ENCODE data around the gene PTPRG. TPM values are rescaled to one million over a fixed set of nuclear protein-coding genes. Genes with fewer than 3 reads are reported as not detected.

The PTPRG gene
- total RNA-seq, 6 experiments from 2014 or later, result 11.7 to 27.8 (median 14.7) TPM

DNA sequence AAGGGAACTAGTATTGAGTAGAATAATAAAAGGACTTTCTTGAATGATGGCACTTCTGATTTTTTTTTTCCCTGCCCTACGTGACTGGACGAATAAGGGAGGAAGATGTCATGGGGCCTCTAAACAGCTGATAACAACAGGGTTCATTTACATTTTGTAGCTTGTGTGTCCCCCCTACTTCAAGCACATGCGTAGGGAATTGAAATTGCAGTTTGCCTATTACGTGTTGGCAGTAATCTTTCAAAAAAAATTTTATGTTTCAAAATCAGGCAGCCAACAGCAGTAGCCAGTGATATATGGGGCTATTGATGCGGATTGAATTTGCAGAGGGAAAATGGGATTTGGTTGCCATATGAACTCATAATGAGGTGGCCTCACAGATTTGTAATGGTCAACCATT is 58.7 kb downstream of the PTPRG start:
- Histone ChIP-seq H3K4me3 (no peak overlapping the region), H3K9me3 (no peaks in the 10 kb centered on the region), H3K27ac (no peak overlapping the region), H3K36me3 (no peaks in the 10 kb centered on the region), H3K4me1 (peaks cover 0 to 16% (median 0%) of the 10 kb centered on the region in 4 donors), H3K27me3 (no peaks in the 10 kb centered on the region)
- ATAC-seq, result no peak
- 87% methylated on average over 5 of the region's 5 CpGs for WGBS (ENCODE audit: insufficient coverage, low coverage, low lambda C conversion rate, missing lambda C conversion rate)
- intact Hi-C loops (cut with DNase I), result no loop called here
- no peak for DNase-seq
- TF ChIP-seq POLR2A (IDR thresholded peaks at IDR 0.05), result no peak
- TF ChIP-seq, protein P1, sequence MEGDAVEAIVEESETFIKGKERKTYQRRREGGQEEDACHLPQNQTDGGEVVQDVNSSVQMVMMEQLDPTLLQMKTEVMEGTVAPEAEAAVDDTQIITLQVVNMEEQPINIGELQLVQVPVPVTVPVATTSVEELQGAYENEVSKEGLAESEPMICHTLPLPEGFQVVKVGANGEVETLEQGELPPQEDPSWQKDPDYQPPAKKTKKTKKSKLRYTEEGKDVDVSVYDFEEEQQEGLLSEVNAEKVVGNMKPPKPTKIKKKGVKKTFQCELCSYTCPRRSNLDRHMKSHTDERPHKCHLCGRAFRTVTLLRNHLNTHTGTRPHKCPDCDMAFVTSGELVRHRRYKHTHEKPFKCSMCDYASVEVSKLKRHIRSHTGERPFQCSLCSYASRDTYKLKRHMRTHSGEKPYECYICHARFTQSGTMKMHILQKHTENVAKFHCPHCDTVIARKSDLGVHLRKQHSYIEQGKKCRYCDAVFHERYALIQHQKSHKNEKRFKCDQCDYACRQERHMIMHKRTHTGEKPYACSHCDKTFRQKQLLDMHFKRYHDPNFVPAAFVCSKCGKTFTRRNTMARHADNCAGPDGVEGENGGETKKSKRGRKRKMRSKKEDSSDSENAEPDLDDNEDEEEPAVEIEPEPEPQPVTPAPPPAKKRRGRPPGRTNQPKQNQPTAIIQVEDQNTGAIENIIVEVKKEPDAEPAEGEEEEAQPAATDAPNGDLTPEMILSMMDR (IDR thresholded peaks at IDR 0.05), result no peak

DNA sequence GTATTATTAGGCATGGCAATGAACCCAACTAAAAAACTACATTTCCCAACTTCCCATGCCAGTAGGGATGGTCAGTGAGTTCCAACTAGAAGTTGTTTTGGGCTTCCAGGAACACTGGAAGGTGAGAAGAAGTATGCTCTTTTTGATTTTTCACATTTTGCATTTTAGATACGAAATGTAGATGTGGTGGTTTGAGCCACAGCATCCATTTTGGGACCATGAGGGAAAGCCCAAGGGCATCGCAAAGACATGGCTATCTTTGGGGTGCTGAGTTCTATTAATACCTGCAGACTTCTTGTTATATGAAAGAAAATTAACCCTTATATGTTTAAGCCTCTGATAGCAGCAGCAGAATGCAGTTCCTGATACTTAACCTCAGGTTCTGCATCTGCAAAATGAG is 62.9 kb downstream of the PTPRG start:
- Histone ChIP-seq H3K4me1 (peaks cover 0 to 28% (median 8%) of the 10 kb centered on the region in 4 donors), H3K27me3 (no peaks in the 10 kb centered on the region), H3K9me3 (no peaks in the 10 kb centered on the region), H3K4me3 (no peak overlapping the region), H3K27ac (no peak overlapping the region), H3K36me3 (no peaks in the 10 kb centered on the region)
- TF ChIP-seq, protein P1 (IDR thresholded peaks at IDR 0.05), result no peak
- TF ChIP-seq POLR2A (IDR thresholded peaks at IDR 0.05), result no peak
- DNase-seq, result no peak
- ATAC-seq, result no peak
- 75% methylated on average over 2 of the region's 2 CpGs for WGBS (ENCODE audit: insufficient coverage, low coverage, low lambda C conversion rate, missing lambda C conversion rate)
- intact Hi-C loops (cut with DNase I), result no loop called here

DNA sequence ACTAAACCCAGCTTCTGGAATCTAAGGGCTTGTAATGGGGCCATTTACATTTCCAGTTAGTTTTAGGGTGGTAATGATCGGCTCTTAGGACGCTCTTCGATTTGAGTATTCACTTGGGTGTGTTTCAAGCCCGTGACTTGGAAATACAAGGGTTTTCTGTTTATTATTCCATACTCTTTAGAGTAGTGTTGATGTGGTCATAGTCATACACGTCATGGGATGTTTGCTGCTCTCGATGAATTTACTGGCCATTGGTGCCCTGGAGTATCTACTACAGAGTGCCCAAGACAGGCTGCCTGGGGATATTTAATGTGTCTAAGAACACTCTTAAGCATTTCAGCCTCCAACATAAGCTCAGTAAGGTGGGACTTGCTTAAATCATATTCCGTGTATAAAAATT is 64.1 kb downstream of the PTPRG start:
- ATAC-seq (no peak), DNase-seq (no peak)
- intact Hi-C loops (cut with DNase I), result no loop called here
- Histone ChIP-seq H3K4me1 (peaks cover 0 to 28% (median 8%) of the 10 kb centered on the region in 4 donors), H3K27me3 (no peaks in the 10 kb centered on the region), H3K4me3 (no peak overlapping the region), H3K27ac (no peak overlapping the region), H3K36me3 (no peaks in the 10 kb centered on the region), H3K9me3 (no peaks in the 10 kb centered on the region)
- WGBS (ENCODE audit: insufficient coverage, low coverage, low lambda C conversion rate, missing lambda C conversion rate), result 92% methylated on average over 7 of the region's 7 CpGs
- TF ChIP-seq, protein P1 (IDR thresholded peaks at IDR 0.05), result no peak
- no peak for TF ChIP-seq POLR2A (IDR thresholded peaks at IDR 0.05)

DNA sequence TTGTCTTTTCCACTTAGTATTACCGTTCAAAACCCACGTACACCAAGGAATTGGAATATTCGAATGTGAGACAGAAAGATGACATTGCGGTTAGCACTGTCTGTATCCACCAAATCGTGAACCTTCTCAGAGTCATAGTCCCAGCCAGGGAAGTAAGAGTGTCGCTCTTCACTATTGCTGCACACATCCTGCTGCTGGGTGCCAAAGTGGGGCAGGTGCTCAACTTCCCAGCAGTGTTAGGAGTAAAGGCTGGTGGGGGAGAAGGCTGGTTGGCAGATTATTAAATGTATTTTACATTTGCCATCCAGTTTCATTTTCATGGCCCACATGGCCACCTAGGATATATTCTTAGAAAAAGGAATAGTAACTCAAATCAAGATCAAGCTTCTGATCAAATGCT is 65.1 kb downstream of the PTPRG start:
- 67% methylated on average over 6 of the region's 6 CpGs for WGBS (ENCODE audit: insufficient coverage, low coverage, low lambda C conversion rate, missing lambda C conversion rate)
- Histone ChIP-seq H3K4me3 (no peak overlapping the region), H3K27ac (no peak overlapping the region), H3K27me3 (no peaks in the 10 kb centered on the region), H3K9me3 (no peaks in the 10 kb centered on the region), H3K4me1 (peaks cover 0 to 28% (median 8%) of the 10 kb centered on the region in 4 donors), H3K36me3 (no peaks in the 10 kb centered on the region)
- ATAC-seq, result peak; percentile 24 to 51 (median 51)
- intact Hi-C loops (cut with DNase I), result no loop called here
- TF ChIP-seq, protein P1 (IDR thresholded peaks at IDR 0.05), result no peak
- no peak for TF ChIP-seq POLR2A (IDR thresholded peaks at IDR 0.05)
- DNase-seq, result no peak

DNA sequence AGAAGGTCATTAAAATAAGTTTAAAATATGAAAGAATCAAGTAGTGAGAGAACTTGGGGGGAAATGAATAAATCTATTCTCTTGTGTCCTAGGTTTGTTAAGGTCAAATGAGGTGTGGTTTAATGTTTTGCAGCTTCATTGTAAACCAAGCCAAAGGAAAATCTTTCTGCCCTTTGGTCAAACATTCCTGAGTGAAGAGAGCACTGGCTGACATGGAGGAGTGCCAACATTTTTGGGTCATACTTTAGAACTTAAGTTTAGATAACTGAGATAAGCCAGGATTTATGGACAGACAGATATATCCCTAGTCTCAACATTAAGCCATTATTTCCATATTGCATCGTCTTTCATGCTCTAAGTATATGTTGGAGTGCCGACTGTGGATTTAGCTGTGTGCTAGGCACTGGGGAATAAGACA is 66.4 kb downstream of the PTPRG start:
- no peaks in the 10 kb centered on the region for H3K27me3 ChIP-seq
- no peak overlapping the region for H3K4me3 ChIP-seq
- no peak for TF ChIP-seq POLR2A (IDR thresholded peaks at IDR 0.05)
- TF ChIP-seq, protein P1 (IDR thresholded peaks at IDR 0.05), result no peak
- WGBS (ENCODE audit: insufficient coverage, low coverage, low lambda C conversion rate, missing lambda C conversion rate), result 25% methylated on average over 2 of the region's 2 CpGs
- H3K9me3 ChIP-seq, result no peaks in the 10 kb centered on the region
- intact Hi-C loops (cut with DNase I), result no loop called here
- DNase-seq, result peak in 2 of 3 donors; percentile 25 to 69
- H3K36me3 ChIP-seq, result no peaks in the 10 kb centered on the region
- H3K27ac ChIP-seq, result no peak overlapping the region
- peak; percentile 89 to 96 (median 94) for ATAC-seq
- peaks cover 0 to 28% (median 8%) of the 10 kb centered on the region in 4 donors for H3K4me1 ChIP-seq

Measured in right lobe of liver (tissue), 6 donors.